HG03521 (cell line): ENCODE data around the gene GPS1.
A peak's percentile ranks its signal among the peaks of the same experiment; 100 is the strongest.

ENCODE experiments used
- ATAC-seq: cut with Tn5 transposase; IDR thresholded peaks from one replicate; pipeline ENCODE4 v1.9.1; 2021; ENCODE audit warnings: mild to moderate bottlenecking, moderate library complexity; ENCODE audit not compliant: unreplicated experiment

GPS1 gene

DNA sequence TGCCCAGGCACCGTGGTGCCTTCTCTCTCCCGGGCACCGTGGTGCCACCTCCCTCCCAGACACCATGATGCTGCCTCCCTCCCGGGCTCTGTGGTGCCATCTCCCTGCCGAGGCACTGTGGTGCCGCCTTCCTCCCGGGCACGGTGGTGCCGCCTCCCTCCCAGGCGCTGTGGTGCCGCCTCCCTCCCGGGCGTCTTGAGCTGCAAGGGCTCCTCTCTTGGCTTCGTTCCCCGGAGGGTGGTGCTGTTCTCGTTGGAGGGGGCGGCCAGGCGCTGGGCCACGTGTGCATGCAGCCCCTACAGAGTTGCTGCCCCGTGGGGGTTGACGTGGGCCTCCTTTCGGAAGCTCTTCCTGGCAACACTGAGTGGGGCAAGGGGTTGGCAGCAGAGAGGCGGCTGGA lies 37.3 kb upstream of the GPS1 start:
- ATAC-seq = no peak

DNA sequence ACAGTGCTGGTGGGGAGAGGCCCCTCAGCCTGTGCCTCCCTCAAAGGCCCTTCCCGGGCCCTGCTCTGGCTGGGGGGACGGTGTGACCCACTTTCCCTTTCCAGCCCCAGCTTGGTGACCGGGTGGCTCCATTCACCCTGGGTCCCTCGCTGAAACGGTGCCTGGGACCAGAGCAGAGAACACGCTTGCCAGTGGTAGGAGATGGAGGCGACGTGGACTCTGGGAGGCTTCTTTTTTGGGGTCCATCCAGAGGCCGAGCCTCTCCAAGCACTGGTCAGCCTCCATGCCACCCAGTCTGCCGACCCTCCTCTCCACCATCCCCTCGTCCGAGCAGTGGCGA lies 36.8 kb upstream of the GPS1 start:
- ATAC-seq = no peak

DNA sequence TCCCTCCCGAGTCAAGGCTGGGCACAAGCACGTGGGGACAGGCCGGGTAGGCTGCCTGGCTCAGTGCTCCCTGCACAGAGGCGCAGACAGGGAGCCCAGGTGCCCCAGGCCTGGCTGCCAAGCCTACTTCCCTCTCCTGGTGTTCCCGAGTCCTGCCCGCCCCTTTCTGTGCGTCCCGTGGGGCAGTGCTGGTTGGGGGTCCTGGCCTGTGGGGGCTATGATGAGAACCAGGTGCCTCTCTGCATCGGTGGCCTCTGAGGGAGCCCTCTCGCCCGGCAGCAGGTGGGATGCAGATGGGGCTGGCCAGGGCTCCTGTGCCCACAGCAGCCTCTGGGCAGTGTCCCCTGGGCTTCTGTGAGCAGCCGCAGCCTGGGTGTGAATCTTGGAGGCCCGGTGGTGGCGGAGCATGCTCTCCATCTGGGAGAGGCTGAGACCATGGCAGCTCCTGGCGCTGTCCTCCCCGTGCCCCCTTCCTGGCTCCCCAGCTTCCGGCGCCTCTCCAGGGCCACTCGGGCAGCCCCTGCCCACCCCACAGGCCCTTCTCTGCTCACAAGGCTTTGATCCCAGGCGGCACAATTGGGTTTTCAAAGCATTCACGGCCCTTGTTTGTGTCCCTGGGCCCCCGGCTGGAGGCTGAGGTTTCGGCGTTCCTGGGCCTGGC lies 36.3 kb upstream of the GPS1 start:
- ATAC-seq = no peak

DNA sequence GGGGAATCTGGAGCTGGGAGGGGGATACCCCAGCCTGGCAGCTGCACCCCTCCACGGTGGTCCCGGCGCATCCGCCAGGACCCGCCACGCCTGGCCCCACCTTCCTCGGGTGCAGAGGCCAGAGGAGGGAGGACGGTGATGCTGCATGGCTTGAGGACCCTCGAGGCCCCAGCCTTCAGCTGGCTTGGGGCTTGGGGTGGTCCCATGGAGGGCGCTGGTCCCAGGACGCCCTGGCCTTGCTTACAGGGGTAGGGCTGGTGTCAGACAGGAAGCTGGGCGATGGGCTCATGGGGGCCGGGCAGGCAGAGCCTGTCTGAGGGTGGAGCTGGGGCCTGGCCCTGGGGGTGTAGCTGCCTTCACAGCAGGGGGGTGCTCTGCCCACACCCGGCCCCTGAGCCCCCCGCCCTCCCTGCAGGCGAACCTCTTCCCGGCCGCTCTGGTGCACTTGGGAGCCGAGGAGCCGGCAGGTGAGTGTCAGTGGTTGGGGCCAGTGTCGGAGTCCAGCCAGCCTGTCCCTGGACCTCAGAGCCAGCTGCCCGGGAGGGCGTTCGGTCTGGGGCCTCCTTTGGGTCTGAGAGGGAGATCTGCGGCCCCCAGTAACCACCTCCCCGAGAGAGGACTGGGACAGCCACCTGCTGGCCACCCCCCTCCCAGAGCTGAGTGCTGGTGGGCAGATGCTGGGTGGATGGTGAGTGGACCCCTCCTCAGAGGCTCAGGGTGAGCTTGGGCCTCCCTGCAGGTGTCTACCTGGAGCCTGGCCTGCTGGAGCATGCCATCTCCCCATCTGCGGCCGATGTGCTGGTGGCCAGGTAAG lies 35.4 kb upstream of the GPS1 start:
- no peak for ATAC-seq

DNA sequence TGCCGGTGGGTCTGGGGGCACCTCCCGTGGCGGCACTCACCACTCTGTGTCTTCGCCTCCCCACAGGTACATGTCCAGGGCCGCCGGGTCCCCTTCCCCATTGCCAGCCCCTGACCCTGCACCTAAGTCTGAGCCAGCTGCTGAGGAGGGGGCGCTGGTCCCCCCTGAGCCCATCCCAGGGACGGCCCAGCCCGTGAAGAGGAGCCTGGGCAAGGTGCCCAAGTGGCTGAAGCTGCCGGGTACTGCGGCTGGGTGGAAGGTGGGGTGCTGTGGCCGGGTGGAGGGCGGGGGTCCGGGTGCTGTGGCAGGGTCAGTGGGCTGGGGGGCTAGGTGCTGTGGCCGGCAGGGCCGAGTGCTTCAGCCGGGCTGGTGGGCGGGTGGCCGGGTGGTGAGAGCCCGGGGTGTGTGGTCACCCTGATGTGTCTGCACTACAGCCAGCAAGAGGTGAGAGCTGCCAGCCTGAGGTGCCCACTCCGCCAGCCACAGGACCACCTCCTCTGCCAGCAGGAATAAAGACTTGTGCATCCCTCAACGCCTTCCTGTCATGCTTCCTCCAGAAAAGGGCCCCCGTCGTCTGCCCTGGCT lies 34.7 kb upstream of the GPS1 start:
- ATAC-seq = no peak

DNA sequence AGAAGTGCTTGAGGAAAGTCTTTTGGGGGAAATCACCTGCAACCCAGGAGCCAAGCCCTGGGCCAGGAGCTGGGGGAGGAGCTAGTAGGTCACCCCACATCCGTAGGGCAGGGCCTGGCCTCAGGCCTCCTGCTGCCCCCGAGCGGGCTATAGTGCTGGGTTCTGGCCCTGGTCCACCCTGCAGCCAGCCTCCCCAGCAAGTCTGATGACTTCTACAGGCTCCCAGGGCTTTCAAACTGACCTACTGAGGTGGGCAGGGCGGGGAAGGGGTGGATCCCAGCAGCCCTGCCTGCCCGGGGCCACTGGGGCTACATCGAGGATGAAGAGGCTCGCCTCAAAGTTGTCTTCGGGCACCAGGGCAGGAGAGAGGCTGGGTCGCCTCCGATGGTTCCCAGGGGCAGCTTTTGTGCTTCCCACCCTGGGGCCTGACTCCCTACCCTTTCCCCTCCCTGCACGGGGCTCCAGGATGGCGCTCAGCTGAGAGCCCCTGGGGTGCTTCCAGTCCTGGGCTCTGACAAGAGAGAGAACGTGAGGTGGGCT lies 34.0 kb upstream of the GPS1 start:
- ATAC-seq = no peak

DNA sequence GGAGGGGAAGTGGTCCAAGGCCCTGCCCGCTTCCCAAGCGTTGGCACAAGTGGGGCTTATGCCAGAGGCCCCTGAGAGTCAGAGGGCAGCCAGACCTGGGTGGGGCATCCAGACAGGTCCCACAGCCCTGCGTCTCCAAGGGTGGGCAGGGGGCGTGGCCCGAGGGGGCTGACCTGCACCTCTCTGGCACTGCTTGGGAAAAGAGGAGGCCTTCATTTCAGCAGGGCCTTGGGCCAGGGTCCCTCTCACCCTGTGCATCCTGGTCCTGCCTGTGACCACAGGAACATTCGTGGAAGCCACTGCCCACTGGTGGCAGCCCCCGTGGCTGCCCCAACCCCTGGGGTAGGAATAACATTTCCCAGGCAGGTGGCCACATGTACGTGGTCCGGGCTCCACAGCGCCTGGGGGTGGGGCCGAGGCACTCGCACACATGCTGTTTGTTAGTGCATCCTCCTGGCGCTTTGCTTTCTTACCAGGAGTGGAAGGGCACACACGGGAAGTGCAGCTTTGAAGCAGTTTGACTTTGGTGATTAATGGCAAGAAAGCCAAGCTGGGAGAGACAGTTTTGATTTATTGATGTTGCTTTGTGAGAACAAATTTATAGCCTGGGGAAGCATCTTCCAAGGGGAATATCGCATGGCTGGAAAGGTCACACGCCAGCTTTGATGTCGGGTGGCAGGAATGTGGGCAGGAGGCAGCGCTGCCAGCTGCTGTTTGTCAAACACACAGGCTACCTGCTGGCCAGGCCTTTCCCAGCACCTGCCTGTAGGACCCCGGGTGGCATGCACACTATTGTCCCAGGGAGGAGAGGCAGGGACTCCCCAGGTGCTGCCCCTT lies 33.3 kb upstream of the GPS1 start:
- ATAC-seq = no peak

DNA sequence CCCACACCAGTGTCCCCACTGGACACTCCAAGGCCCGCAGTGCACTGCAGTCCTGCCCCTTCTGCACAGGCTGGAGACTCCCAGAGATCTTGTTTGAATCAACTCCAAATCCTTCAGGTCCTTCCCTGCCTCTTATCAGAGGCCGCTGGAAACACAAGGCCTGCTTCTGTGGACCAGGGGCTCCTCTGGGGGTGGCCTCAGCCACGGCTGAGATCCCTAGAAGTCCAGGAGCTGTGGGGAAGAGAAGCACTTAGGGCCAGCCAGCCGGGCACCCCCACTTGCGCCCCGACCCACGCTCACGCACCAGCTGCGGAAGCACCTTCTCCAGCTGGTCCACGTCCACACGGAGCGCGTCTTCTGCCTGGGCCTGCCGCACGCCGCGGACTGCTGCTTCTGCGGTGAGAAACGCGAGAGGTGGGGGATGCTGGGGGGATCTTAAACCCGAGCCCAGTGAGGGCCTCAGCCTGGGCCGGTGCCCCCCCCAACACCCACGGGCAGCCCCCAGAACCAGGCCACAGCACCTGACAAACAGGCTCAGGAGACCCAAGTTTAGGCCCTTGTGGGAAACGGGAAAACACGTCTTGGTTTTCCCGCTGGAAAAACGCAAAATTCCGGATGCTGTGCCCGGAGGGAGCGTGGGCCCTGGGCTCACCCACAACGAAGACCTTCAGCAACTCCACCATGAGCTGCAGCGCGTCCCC lies 32.6 kb upstream of the GPS1 start:
- ATAC-seq = no peak

DNA sequence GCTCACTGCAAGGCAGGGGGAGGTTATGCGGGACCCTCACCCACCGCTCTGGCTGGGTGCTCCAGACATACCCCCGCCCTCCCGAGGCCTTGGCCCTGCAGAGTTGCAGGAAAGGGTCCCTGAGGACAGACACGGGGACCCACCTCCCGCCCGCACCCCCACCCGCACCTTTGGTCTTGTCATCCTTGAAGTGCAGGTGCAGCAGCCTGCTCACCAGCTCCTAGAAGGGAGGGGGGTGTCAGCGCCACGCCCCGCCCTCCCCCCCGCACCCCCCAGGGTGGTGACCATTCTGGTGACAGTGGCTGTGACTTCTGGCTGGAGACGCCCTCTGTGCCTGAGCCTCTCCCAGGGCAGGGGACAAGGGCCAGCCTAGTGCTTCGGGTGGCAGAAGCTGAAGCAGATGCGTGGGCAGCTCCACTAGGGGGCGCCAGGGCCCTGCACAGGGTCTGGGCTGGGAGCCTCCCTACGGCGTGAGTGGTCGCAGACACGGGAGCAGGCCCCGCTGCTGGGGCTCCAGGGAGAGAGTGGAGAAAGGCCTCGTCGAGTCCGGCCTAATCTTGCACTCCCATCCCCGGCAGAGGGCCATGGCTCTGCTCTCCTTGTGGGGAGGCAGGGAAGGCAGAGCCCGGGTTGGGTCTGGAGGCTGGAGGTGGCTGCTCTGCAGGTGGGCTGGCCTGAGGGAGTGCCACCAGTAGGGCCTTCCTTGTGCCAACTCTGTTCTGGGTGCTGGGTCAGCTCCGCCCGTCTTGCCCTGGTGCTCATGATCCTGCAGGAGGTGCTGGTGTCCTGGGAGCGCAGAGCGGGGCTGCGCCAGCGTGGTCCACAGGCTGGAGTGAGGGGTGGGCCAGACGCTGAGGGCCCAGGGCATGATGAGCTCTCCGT lies 31.8 kb upstream of the GPS1 start:
- ATAC-seq = no peak

DNA sequence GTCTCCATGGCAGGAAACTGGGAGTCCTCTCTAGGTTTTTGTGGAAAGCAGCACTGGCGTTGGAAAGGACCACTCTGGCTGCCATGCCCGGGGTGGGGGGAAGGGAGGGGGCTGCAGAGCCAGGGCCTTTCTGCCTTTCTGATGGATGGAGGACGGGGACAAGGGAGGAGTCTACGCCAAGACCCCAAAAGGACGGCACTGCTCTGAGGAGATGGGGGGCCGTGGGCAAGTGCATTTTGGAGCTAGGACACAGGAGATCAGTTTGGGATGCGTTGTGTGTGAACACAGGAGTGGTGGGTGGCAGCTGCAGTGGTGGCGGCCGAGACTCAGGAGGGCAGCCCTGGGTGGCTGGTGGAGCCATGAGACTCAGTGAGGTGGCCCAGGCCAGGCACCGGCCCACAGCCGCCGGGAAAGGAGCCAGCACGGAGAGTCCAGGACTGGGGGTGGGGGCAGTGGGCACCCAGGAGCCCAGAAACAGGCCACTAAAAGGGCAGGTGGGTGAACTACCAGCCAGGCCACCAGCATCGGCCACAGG lies 31.1 kb upstream of the GPS1 start:
- no peak for ATAC-seq

DNA sequence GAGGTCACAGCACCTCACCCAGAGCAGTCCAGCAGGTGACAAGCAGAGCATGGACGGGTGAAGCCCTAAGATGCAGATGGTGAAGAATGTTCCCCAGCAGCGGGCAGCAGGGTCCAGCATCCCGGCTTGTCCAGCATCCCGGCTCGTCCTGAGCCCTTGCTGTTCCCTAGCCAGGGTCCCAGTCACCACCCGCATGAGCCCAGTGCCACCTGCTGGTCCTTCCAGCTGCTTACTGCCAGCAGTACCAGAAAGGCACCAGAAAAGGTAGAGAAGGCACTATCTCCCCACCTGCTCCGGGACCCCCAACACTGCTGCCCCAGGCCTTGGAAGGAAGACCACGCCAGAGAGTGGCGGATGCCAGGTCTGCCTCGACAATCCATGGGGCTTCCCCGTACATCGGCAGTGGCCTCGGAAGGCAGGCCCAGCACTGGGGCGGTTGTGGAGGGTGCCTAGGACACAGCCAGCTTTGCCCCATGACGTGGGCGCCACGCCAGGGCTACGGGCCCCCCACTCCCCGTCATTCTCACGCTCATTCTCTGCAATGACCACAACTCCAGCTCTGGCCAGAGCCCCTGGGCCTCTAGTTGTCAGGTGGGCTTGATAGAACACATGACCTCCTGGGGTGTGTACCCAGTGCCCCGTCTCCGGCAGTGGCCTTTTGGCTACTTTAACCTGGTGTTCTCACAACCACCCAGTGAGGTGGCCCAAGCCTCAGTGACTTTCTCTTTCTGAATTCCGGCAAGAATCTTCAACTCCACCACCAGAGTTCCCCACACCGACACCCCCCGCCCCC lies 30.4 kb upstream of the GPS1 start:
- no peak for ATAC-seq

DNA sequence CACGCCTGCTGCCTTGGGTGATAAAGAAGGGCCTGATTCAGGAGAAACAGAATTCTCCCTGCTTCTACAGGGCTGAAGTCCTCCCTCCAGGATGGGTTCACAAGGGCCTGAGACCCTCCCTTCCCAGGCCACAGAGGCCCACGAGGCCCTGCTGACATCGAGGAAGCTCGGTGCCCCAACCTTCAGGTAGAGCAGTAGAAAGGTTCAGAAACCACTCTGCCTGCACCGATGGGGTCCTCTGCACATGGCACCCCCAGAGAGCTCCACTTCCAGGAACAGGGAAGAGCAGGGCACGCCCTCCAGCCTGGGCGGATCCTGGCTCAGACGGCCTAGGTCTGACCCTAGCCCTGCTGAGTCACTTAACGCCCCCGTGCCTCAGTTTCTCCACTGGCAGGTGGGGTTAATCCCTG lies 29.8 kb upstream of the GPS1 start:
- ATAC-seq = no peak

DNA sequence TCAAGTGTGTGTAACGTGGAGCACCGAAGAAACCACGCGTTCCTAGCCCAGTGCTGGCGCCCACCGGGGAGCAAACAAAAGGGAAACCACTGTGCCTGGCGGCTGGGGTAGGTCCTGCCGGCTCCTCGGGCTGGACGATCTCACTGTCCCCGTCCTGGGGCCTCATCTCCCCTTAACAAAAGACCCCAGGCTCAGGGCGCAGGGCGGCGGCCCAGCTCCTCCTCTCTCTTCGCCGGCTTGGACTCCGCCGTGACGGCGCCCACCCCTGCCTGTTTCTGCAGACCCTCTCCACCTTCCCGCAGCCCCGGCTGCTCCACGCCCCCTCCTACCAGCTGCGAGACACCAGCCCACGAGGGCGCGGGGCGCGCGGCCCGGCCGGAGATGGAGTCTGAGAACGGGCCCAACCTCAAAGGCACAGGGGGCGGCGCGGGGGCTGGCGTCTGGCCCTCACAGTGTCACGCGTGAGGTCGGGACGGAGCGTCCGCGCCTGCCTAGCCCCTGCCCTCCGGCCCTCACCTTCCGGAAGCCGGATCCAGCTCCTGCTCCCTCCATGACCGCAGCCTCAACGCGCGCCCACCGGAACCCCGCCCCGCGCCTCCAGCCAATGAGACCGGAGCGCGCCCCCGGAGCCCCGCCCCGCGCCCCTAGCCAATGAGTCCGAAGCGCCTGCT lies 29.3 kb upstream of the GPS1 start, which contains the start of gene CENPX:
Gene CENPX, minus strand, starts transcription at position 569 of the 671 bp plus-strand sequence. Its CDS starts 17 bp downstream, at position 552.
- no peak for ATAC-seq

DNA sequence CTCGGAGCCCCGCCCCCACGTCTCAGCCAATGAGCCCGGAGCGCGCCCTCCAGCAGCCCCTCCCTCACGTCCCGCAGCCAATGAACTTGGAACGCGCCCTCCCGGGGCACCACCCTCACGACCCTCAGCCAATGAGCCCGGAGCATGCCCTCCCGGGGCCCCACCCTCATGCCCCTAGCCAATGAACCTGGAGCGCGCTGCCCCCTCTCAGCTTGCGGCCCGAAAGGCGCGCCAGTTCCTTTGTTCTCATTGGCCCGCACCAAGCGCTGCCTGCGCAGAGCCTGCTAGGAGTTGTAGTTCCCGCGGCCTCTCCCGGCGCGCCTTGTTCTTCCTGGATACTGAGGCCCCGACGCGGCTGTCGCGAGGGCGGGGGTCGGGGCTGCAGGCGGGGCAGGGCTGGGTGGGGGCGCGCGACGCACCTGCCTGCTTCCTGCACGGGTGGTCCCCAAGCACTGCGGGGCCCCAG lies 28.7 kb upstream of the GPS1 start, which contains the start of gene LRRC45:
Gene LRRC45, plus strand, starts transcription at position 325 of the 466 bp plus-strand sequence. CDS start 339 bp downstream, outside the sequence.
- peak; percentile 87 for ATAC-seq

DNA sequence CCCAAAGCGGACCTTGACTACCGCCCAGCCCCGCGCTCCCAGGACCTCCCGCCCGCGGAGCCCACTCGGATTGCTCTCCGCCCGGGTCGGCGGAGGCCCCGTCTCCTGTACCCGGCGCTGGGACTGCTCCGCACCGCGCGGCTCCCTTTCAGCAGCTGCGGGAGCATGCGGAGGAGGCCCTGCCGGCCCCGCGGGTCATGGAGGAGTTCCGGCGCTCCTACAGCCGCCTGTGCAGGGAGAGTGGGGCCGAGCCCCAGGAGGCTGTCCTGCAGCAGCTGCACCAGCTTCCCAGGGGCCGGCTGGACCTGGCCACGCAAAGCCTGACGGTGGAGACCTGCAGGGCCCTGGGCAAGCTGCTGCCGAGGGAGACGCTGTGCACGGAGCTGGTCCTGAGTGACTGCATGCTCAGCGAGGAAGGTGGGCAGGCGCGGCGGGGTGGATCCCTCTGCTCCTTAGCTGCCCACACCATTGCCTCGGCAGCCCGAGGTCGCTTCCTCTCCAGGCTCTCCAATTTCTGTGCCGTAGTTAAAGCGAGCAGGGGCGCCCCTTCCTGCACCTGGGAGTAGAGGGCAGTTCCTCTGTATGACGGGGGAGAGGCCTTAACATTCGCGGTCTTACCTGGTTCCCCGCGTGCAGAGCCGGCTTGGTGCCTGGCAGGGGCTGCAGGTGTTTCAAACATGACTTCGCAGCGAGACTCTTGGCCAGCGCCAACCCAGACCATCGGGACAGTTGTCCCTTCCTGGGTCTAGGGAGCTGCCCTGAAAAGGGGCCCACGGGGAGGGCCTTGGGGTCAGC lies 28.1 kb upstream of the GPS1 start:
- ATAC-seq = peak; percentile 1

DNA sequence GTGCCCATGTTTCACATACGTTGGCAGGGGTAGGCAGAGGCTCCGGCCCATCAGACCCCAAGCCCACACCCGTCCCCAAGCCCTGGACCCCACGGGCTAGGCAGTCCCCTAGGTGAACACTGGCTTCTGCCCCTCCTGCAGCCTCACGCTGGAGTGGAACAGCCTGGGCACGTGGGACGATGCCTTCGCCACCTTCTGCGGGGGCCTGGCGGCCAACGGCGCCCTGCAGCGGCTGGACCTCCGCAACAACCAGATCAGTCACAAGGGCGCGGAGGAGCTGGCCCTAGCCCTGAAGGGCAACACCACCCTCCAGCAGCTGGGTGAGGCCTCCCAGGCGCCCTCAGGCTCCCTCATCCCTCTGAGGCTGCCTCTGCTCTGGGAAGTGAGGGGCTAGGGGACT lies 26.8 kb upstream of the GPS1 start:
- ATAC-seq = no peak
